GM18502 (cell line): ENCODE measurements around the gene KCNQ2.

Experiments used
- ATAC-seq: cut with Tn5 transposase; IDR thresholded peaks from one replicate; pipeline ENCODE4 v1.9.1; 2021; ENCODE audit warnings: mild to moderate bottlenecking; ENCODE audit not compliant: unreplicated experiment, poor library complexity

Gene KCNQ2

GRCh38 chr20:63409066-63409833, 63.2 kb downstream of the KCNQ2 start:
- no peak for ATAC-seq

- no peak for ATAC-seq
Observed at GRCh38 chr20:63408684-63409046, 63.8 kb downstream of the KCNQ2 start.

- ATAC-seq = no peak
Observed at GRCh38 chr20:63407928-63408683, 64.3 kb downstream of the KCNQ2 start.

GRCh38 chr20:63406617-63407245, 65.7 kb downstream of the KCNQ2 start:
- ATAC-seq = no peak

GRCh38 chr20:63406011-63406410, 66.4 kb downstream of the KCNQ2 start:
- ATAC-seq = no peak

GRCh38 chr20:63405102-63405730, 67.2 kb downstream of the KCNQ2 start:
- no peak for ATAC-seq

- no peak for ATAC-seq
Observed at GRCh38 chr20:63404129-63405085, 68.0 kb downstream of the KCNQ2 start.

- no peak for ATAC-seq
Observed at GRCh38 chr20:63403403-63404105, 68.9 kb downstream of the KCNQ2 start.

- no peak for ATAC-seq
Observed at GRCh38 chr20:63402860-63403220, 69.6 kb downstream of the KCNQ2 start.

- ATAC-seq = no peak
Observed at GRCh38 chr20:63402181-63402859, 70.1 kb downstream of the KCNQ2 start.

GRCh38 chr20:63401384-63402110, 70.9 kb downstream of the KCNQ2 start:
- no peak for ATAC-seq

- ATAC-seq = no peak
Observed at GRCh38 chr20:63400486-63401210, 71.8 kb downstream of the KCNQ2 start.

- ATAC-seq = no peak
Observed at GRCh38 chr20:63399596-63400375, 72.7 kb downstream of the KCNQ2 start.

GRCh38 chr20:63398744-63399514, 73.5 kb downstream of the KCNQ2 start:
- ATAC-seq = no peak

GRCh38 chr20:63397946-63398450, 74.5 kb downstream of the KCNQ2 start:
- ATAC-seq = no peak
